Measurements from ENCODE around the gene ANTKMT.

ANTKMT gene

GRCh38 chr16:732936-733335 lies 12.0 kb downstream of the ANTKMT start:
- Histone ChIP-seq H3K27ac (ENCODE audit: low read depth, low read length) (no peak overlapping the region), H3K27me3 (ENCODE audit: control insufficient read depth, insufficient read depth, low read length) (no peaks in the 10 kb centered on the region), H3K36me3 (ENCODE audit: control insufficient read depth, insufficient read depth, low read length) (peaks cover 22% of the 10 kb centered on the region), H3K4me3 (ENCODE audit: low read length) (no peak overlapping the region), H3K4me1 (ENCODE audit: control insufficient read depth, insufficient read depth, low read length) (no peaks in the 10 kb centered on the region), H3K9ac (ENCODE audit: low read length) (no peak overlapping the region)

GRCh38 chr16:733382-734207 lies 12.6 kb downstream of the ANTKMT start:
- Histone ChIP-seq H3K9ac (ENCODE audit: low read length) (no peak overlapping the region), H3K27ac (ENCODE audit: low read depth, low read length) (no peak overlapping the region), H3K4me3 (ENCODE audit: low read length) (no peak overlapping the region), H3K27me3 (ENCODE audit: control insufficient read depth, insufficient read depth, low read length) (no peaks in the 10 kb centered on the region), H3K4me1 (ENCODE audit: control insufficient read depth, insufficient read depth, low read length) (no peaks in the 10 kb centered on the region), H3K36me3 (ENCODE audit: control insufficient read depth, insufficient read depth, low read length) (peaks cover 22% of the 10 kb centered on the region)

GRCh38 chr16:734208-734980 lies 13.4 kb downstream of the ANTKMT start:
- Histone ChIP-seq H3K9ac (ENCODE audit: low read length) (no peak overlapping the region), H3K27me3 (ENCODE audit: control insufficient read depth, insufficient read depth, low read length) (no peaks in the 10 kb centered on the region), H3K4me1 (ENCODE audit: control insufficient read depth, insufficient read depth, low read length) (no peaks in the 10 kb centered on the region), H3K4me3 (ENCODE audit: low read length) (no peak overlapping the region), H3K27ac (ENCODE audit: low read depth, low read length) (no peak overlapping the region), H3K36me3 (ENCODE audit: control insufficient read depth, insufficient read depth, low read length) (peaks cover 22% of the 10 kb centered on the region)

GRCh38 chr16:734981-735881 lies 14.3 kb downstream of the ANTKMT start:
- H3K36me3 ChIP-seq (ENCODE audit: control insufficient read depth, insufficient read depth, low read length), result peaks cover 22% of the 10 kb centered on the region
- H3K4me3 ChIP-seq (ENCODE audit: low read length), result no peak overlapping the region
- H3K4me1 ChIP-seq (ENCODE audit: control insufficient read depth, insufficient read depth, low read length), result peaks cover 3% of the 10 kb centered on the region
- H3K27ac ChIP-seq (ENCODE audit: low read depth, low read length), result no peak overlapping the region
- H3K27me3 ChIP-seq (ENCODE audit: control insufficient read depth, insufficient read depth, low read length), result no peaks in the 10 kb centered on the region
- H3K9ac ChIP-seq (ENCODE audit: low read length), result no peak overlapping the region

GRCh38 chr16:735982-736453 lies 15.1 kb downstream of the ANTKMT start:
- Histone ChIP-seq H3K36me3 (ENCODE audit: control insufficient read depth, insufficient read depth, low read length) (peaks cover 22% of the 10 kb centered on the region), H3K9ac (ENCODE audit: low read length) (no peak overlapping the region), H3K27ac (ENCODE audit: low read depth, low read length) (no peak overlapping the region), H3K27me3 (ENCODE audit: control insufficient read depth, insufficient read depth, low read length) (no peaks in the 10 kb centered on the region), H3K4me1 (ENCODE audit: control insufficient read depth, insufficient read depth, low read length) (peaks cover 3% of the 10 kb centered on the region), H3K4me3 (ENCODE audit: low read length) (no peak overlapping the region)

- H3K36me3 ChIP-seq (ENCODE audit: control insufficient read depth, insufficient read depth, low read length), result peaks cover 22% of the 10 kb centered on the region
These were observed 16.1 kb downstream of the ANTKMT start for GRCh38 chr16:736936-737481.

GRCh38 chr16:739560-740458 lies 18.9 kb downstream of the ANTKMT start:
- Histone ChIP-seq H3K27me3 (ENCODE audit: control insufficient read depth, insufficient read depth, low read length) (no peaks in the 10 kb centered on the region), H3K4me3 (ENCODE audit: low read length) (peak overlapping the region; percentile 79), H3K36me3 (ENCODE audit: control insufficient read depth, insufficient read depth, low read length) (peaks cover 8% of the 10 kb centered on the region), H3K27ac (ENCODE audit: low read depth, low read length) (no peak overlapping the region), H3K9ac (ENCODE audit: low read length) (peak overlapping the region; percentile 80), H3K4me1 (ENCODE audit: control insufficient read depth, insufficient read depth, low read length) (peaks cover 3% of the 10 kb centered on the region)

More at GRCh38 chr16:736936-737481, 16.1 kb downstream of the ANTKMT start:
- H3K4me3 ChIP-seq (ENCODE audit: low read length), result no peak overlapping the region
- no peaks in the 10 kb centered on the region for H3K27me3 ChIP-seq (ENCODE audit: control insufficient read depth, insufficient read depth, low read length)
- no peak overlapping the region for H3K9ac ChIP-seq (ENCODE audit: low read length)
- H3K27ac ChIP-seq (ENCODE audit: low read depth, low read length), result no peak overlapping the region
- peaks cover 3% of the 10 kb centered on the region for H3K4me1 ChIP-seq (ENCODE audit: control insufficient read depth, insufficient read depth, low read length)

GRCh38 chr16:740459-740763 lies 19.5 kb downstream of the ANTKMT start:
- peaks cover 3% of the 10 kb centered on the region for H3K4me1 ChIP-seq (ENCODE audit: control insufficient read depth, insufficient read depth, low read length)
- H3K36me3 ChIP-seq (ENCODE audit: control insufficient read depth, insufficient read depth, low read length), result peaks cover 8% of the 10 kb centered on the region
- no peaks in the 10 kb centered on the region for H3K27me3 ChIP-seq (ENCODE audit: control insufficient read depth, insufficient read depth, low read length)
- H3K27ac ChIP-seq (ENCODE audit: low read depth, low read length), result no peak overlapping the region
- peak overlapping the region; percentile 79 for H3K4me3 ChIP-seq (ENCODE audit: low read length)
- H3K9ac ChIP-seq (ENCODE audit: low read length), result peak overlapping the region; percentile 80

GRCh38 chr16:740764-741505 lies 20.0 kb downstream of the ANTKMT start, which contains the start of gene CIAO3:
TSS of gene CIAO3 (minus strand) at chr16:740997. CDS start at chr16:740985, 12 bp downstream.
- H3K27me3 ChIP-seq (ENCODE audit: control insufficient read depth, insufficient read depth, low read length), result peaks cover 2% of the 10 kb centered on the region
- peak within 1 kb of the TSS; percentile 79 for H3K4me3 ChIP-seq (ENCODE audit: low read length)
- peak within 1 kb of the TSS; percentile 80 for H3K9ac ChIP-seq (ENCODE audit: low read length)
- H3K36me3 ChIP-seq (ENCODE audit: control insufficient read depth, insufficient read depth, low read length), result peaks cover 8% of the 10 kb centered on the region
- no peak within 1 kb of the TSS for H3K27ac ChIP-seq (ENCODE audit: low read depth, low read length)
- peaks cover 3% of the 10 kb centered on the region for H3K4me1 ChIP-seq (ENCODE audit: control insufficient read depth, insufficient read depth, low read length)

- Histone ChIP-seq H3K27ac (ENCODE audit: low read depth, low read length) (no peak overlapping the region), H3K4me3 (ENCODE audit: low read length) (no peak overlapping the region), H3K9ac (ENCODE audit: low read length) (no peak overlapping the region), H3K27me3 (ENCODE audit: control insufficient read depth, insufficient read depth, low read length) (peaks cover 2% of the 10 kb centered on the region), H3K36me3 (ENCODE audit: control insufficient read depth, insufficient read depth, low read length) (peaks cover 1% of the 10 kb centered on the region), H3K4me1 (ENCODE audit: control insufficient read depth, insufficient read depth, low read length) (peaks cover 3% of the 10 kb centered on the region)
These were observed 21.2 kb downstream of the ANTKMT start for GRCh38 chr16:741986-742629.
